HK-2 (cell line): ENCODE data around the gene ASGR1.
A peak's percentile ranks its signal among the peaks of the same experiment; 100 is the strongest.
"Not testable (repeated sequence)": the region's sequence is repeated elsewhere in the genome, so short reads cannot be mapped to it uniquely, and the experiment has no call there.

ENCODE experiments used
- DNase-seq: peaks from one replicate; pipeline ENCODE4 v3.0.0-alpha.2; 2018; ENCODE audit not compliant: unreplicated experiment

Gene ASGR1

GRCh38 chr17:7191069-7191468 lies 11.9 kb upstream of the ASGR1 start:
- DNase-seq, result no peak

- DNase-seq, result no peak
Measured at GRCh38 chr17:7190276-7190917, 11.2 kb upstream of the ASGR1 start.

- DNase-seq, result no peak
Measured at GRCh38 chr17:7186241-7186640, 7.1 kb upstream of the ASGR1 start.

- no peak for DNase-seq
Measured at GRCh38 chr17:7184647-7185046, 5.5 kb upstream of the ASGR1 start.

- peak; percentile 79 for DNase-seq
Measured at GRCh38 chr17:7184091-7184488, 4.9 kb upstream of the ASGR1 start.

- DNase-seq, result peak; percentile 22
Measured at GRCh38 chr17:7183433-7184090, 4.4 kb upstream of the ASGR1 start.

GRCh38 chr17:7182101-7182500 lies 2.9 kb upstream of the ASGR1 start:
- not testable (repeated sequence) for DNase-seq

- DNase-seq, result no peak
Measured at GRCh38 chr17:7178973-7179316, 225 bp downstream of the ASGR1 start.

GRCh38 chr17:7177954-7178477 lies 1.2 kb downstream of the ASGR1 start:
- no peak for DNase-seq

GRCh38 chr17:7177191-7177953 lies 1.8 kb downstream of the ASGR1 start:
- peak; percentile 55 for DNase-seq

GRCh38 chr17:7176841-7177190 lies 2.4 kb downstream of the ASGR1 start:
- no peak for DNase-seq

GRCh38 chr17:7176107-7176840 lies 2.9 kb downstream of the ASGR1 start:
- no peak for DNase-seq

GRCh38 chr17:7175330-7175733 lies 3.8 kb downstream of the ASGR1 start:
- DNase-seq, result no peak

- no peak for DNase-seq
Measured at GRCh38 chr17:7174603-7175326, 4.4 kb downstream of the ASGR1 start.

- DNase-seq, result no peak
Measured at GRCh38 chr17:7173687-7174602, 5.2 kb downstream of the ASGR1 start.

GRCh38 chr17:7172522-7173191 lies 6.5 kb downstream of the ASGR1 start:
- DNase-seq, result not testable (repeated sequence)

- DNase-seq, result not testable (repeated sequence)
Measured at GRCh38 chr17:7169565-7169908, 9.6 kb downstream of the ASGR1 start.

- DNase-seq, result not testable (repeated sequence)
Measured at GRCh38 chr17:7168841-7169564, 10.2 kb downstream of the ASGR1 start.

- DNase-seq, result no peak
Measured at GRCh38 chr17:7167832-7168231, 11.3 kb downstream of the ASGR1 start.
